ENCODE data around the gene DEUP1. TPM values are rescaled to one million over a fixed set of nuclear protein-coding genes. Genes with fewer than 3 reads are reported as not detected.

DEUP1 gene
- total and polyA plus RNA-seq, 3 donors from 2014 or later = 11.7 to 22.8 (median 18.2) TPM

DNA sequence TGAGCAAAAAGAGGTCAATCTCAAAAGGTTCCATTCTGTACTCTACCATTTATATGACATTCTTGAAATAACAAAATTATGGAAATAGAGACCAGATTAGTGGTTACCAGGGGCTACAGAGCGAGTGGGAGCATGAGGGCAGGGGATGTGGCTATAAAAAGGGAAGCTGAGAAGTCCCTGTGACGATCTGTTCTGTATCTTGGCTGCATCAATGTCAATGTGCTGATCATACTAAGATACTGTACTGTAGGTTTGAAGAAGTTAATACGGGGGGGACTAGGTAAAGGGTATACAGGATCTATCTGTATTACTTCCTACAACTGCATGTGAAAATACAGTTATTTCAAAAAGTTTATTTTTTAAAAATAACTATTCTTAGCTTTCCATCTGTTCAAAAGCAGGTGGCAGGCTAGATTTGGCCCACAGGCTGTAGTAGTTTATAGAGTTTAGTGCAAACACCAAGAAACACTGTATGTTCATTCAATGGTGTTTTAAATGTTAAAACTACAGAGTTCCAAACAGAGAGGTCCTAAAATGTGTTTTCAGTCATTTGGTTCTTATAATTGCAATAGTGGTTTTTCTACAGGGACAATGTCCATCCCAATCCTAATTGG lies 134.5 kb downstream of the DEUP1 start:
- no peak for DNase-seq
- H3K27ac ChIP-seq = no peak overlapping the region
- TF ChIP-seq, protein P1, sequence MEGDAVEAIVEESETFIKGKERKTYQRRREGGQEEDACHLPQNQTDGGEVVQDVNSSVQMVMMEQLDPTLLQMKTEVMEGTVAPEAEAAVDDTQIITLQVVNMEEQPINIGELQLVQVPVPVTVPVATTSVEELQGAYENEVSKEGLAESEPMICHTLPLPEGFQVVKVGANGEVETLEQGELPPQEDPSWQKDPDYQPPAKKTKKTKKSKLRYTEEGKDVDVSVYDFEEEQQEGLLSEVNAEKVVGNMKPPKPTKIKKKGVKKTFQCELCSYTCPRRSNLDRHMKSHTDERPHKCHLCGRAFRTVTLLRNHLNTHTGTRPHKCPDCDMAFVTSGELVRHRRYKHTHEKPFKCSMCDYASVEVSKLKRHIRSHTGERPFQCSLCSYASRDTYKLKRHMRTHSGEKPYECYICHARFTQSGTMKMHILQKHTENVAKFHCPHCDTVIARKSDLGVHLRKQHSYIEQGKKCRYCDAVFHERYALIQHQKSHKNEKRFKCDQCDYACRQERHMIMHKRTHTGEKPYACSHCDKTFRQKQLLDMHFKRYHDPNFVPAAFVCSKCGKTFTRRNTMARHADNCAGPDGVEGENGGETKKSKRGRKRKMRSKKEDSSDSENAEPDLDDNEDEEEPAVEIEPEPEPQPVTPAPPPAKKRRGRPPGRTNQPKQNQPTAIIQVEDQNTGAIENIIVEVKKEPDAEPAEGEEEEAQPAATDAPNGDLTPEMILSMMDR (IDR thresholded peaks at IDR 0.05) = no peak
- TF ChIP-seq POLR2A (IDR thresholded peaks at IDR 0.05) = no peak
- no peaks in the 10 kb centered on the region for H3K4me1 ChIP-seq
- 68 to 71% methylated on average over 3 of the region's 3 CpGs for WGBS, 2 donors
- H3K9me3 ChIP-seq = no peaks in the 10 kb centered on the region
- no peaks in the 10 kb centered on the region for H3K27me3 ChIP-seq
- no peaks in the 10 kb centered on the region for H3K36me3 ChIP-seq (ENCODE audit: low read depth, missing control alignments)
- no peak overlapping the region for H3K4me3 ChIP-seq
- intact Hi-C loops (cut with DNase I; ENCODE audit: low total_unique reads) = no loop called here

DNA sequence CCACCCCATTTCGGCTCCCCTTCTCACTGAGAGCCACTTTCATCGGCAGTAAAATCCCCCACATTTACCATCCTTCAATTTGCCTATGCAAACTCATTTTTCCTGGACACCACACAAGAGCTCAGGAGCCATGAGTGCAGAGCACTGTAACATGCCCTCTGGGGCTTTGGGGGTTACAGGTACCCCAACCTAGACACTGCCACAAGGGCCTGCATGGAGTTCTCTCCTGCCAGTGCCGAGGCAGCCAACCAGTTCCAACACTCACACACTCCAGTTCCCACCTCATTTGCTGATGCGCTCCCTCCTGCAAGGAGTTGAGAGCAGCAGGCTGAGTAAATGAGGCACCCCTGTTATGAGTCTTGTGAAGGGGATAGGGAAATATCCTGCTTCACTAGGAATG lies 136.5 kb downstream of the DEUP1 start:
- intact Hi-C loops (cut with DNase I; ENCODE audit: low total_unique reads) = no loop called here
- H3K4me1 ChIP-seq = no peaks in the 10 kb centered on the region
- WGBS, 2 donors = 96 to 98% methylated on average over 4 of the region's 4 CpGs
- H3K27ac ChIP-seq = no peak overlapping the region
- H3K36me3 ChIP-seq (ENCODE audit: low read depth, missing control alignments) = no peaks in the 10 kb centered on the region
- no peak for TF ChIP-seq POLR2A (IDR thresholded peaks at IDR 0.05)
- TF ChIP-seq, protein P1 (IDR thresholded peaks at IDR 0.05) = no peak
- no peaks in the 10 kb centered on the region for H3K27me3 ChIP-seq
- H3K9me3 ChIP-seq = no peaks in the 10 kb centered on the region
- no peak overlapping the region for H3K4me3 ChIP-seq
- no peak for DNase-seq

DNA sequence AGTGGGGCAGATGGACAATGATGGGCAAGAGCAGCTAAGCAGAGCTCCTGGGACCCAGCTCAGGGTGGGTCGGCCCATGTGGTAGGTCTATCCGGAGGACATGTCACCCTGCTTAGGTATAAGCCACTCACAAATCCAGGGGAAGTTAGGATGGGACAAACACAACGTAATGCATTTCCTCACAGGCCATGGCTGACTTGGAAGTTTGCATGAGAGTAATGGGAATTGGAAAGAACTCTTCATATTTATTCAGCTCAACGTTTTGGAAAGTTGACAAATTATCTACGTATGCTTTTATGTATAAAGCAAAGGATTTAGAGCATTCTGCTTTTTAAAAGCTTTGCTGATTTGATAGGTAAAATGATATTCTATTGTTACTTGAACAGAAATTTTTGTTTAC lies 137.7 kb downstream of the DEUP1 start:
- no peaks in the 10 kb centered on the region for H3K9me3 ChIP-seq
- no peak for DNase-seq
- no peak for TF ChIP-seq POLR2A (IDR thresholded peaks at IDR 0.05)
- WGBS, 2 donors = 74 to 75% methylated on average over 5 of the region's 5 CpGs
- H3K27me3 ChIP-seq = no peaks in the 10 kb centered on the region
- intact Hi-C loops (cut with DNase I; ENCODE audit: low total_unique reads) = no loop called here
- H3K4me3 ChIP-seq = no peak overlapping the region
- no peak overlapping the region for H3K27ac ChIP-seq
- no peaks in the 10 kb centered on the region for H3K4me1 ChIP-seq
- no peaks in the 10 kb centered on the region for H3K36me3 ChIP-seq (ENCODE audit: low read depth, missing control alignments)

DNA sequence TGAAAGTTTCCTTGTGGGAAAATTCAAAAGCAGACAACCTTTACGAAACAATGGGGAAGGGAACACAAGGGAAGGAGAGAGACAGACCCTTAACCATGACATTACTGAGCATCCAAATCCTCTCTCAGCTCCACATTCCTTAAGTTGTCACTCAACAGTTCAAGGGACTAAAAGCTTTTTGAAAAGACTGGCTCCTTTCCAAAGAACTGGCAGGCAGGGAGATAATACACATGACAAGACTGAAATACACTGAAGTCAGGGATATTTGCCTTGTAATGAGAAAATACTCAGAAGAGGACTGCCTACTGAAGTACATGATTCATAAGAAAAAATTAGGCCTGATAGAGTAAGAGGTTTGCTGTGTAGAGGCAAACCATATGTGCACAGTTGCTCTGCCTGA lies 143.6 kb downstream of the DEUP1 start:
- H3K27me3 ChIP-seq = no peaks in the 10 kb centered on the region
- WGBS, 2 donors = 95 to 97% methylated on average over 1 of the region's 1 CpG
- no peaks in the 10 kb centered on the region for H3K36me3 ChIP-seq (ENCODE audit: low read depth, missing control alignments)
- DNase-seq = no peak
- TF ChIP-seq, protein P1 (IDR thresholded peaks at IDR 0.05) = no peak
- TF ChIP-seq POLR2A (IDR thresholded peaks at IDR 0.05) = no peak
- H3K4me1 ChIP-seq = no peaks in the 10 kb centered on the region
- intact Hi-C loops (cut with DNase I; ENCODE audit: low total_unique reads) = no loop called here
- no peaks in the 10 kb centered on the region for H3K9me3 ChIP-seq
- no peak overlapping the region for H3K4me3 ChIP-seq
- no peak overlapping the region for H3K27ac ChIP-seq

- intact Hi-C loops (cut with DNase I; ENCODE audit: low total_unique reads) = no loop called here
- H3K4me1 ChIP-seq = no peaks in the 10 kb centered on the region
- 92 to 94% methylated on average over 3 of the region's 3 CpGs for WGBS, 2 donors
- TF ChIP-seq, protein P1 (IDR thresholded peaks at IDR 0.05) = no peak
- TF ChIP-seq POLR2A (IDR thresholded peaks at IDR 0.05) = no peak
- H3K27me3 ChIP-seq = no peaks in the 10 kb centered on the region
- no peak overlapping the region for H3K27ac ChIP-seq
- H3K9me3 ChIP-seq = no peaks in the 10 kb centered on the region
- no peaks in the 10 kb centered on the region for H3K36me3 ChIP-seq (ENCODE audit: low read depth, missing control alignments)
- DNase-seq = no peak
- no peak overlapping the region for H3K4me3 ChIP-seq
Observed at GRCh38 chr11:93476796-93477195, 146.3 kb downstream of the DEUP1 start.

Measured in testis (tissue), 3 donors.